ENCODE measurements around the gene RBM20.

RBM20 gene

DNA sequence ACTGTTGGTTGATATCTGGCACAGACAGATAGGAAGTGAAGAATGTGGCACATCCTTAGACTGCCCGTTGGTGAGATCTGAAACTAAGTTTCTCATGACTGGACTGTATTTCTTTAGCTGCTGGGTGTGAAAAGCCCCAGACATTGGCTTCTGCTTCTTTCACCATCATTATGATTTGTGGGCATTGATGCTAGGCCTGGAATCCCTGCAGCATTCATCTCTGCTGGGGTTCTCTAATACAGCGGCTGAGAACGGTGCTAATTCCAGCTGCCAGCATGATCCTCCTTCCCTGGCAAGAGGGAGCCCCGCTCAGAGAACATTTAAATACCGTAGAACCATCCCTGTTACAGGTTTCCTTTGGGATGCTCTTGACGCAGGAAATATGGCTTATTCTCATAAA, 26.2 kb downstream of the RBM20 start:
- Histone ChIP-seq H3K9me3 (ENCODE audit: control extremely low read depth in 1 of 5, control insufficient read depth in 4 of 5, insufficient read depth in 2 of 5, low read depth in 1 of 5, low read length in 4 of 5) (no peaks in the 10 kb centered on the region), H3K36me3 (ENCODE audit: control insufficient read depth in 4 of 4, insufficient read depth in 4 of 4, low read length in 3 of 4) (no peaks in the 10 kb centered on the region), H3K27me3 (replicated peaks in 2 of 5; ENCODE audit: control insufficient read depth in 4 of 5, insufficient read depth in 5 of 5, low read length in 4 of 5) (peaks cover 2 to 20% (median 7%) of the 10 kb centered on the region in 5 experiments), H3K27ac (ENCODE audit: insufficient read depth in 1 of 2, low read depth in 1 of 2, low read length in 2 of 2, poor library complexity in 1 of 2, severe bottlenecking in 2 of 2) (no peak overlapping the region), H3K4me1 (ENCODE audit: control extremely low read depth in 1 of 4, control insufficient read depth in 4 of 4, insufficient read depth in 4 of 4, low read length in 3 of 4) (peaks cover 0 to 10% (median 5%) of the 10 kb centered on the region in 4 experiments), H3K4me3 (ENCODE audit: control insufficient read depth in 1 of 7, extremely low read depth in 1 of 7, insufficient read depth in 4 of 7, low read depth in 2 of 7, low read length in 6 of 7) (no peak overlapping the region)
- WGBS (ENCODE audit: insufficient coverage), result 64% methylated on average over 3 of the region's 6 CpGs
- ChIA-PET CTCF (interaction anchor here (0.6 to 4.8 kb wide), 7 partner anchors 10 to 60 kb away, joined by 3 to 44 read pairs (median 21); no protein-coding TSS in a partner anchor), POLR2A (no interaction called here)
- DNase-seq, result peak in 1 of 3 donors; percentile 22

DNA sequence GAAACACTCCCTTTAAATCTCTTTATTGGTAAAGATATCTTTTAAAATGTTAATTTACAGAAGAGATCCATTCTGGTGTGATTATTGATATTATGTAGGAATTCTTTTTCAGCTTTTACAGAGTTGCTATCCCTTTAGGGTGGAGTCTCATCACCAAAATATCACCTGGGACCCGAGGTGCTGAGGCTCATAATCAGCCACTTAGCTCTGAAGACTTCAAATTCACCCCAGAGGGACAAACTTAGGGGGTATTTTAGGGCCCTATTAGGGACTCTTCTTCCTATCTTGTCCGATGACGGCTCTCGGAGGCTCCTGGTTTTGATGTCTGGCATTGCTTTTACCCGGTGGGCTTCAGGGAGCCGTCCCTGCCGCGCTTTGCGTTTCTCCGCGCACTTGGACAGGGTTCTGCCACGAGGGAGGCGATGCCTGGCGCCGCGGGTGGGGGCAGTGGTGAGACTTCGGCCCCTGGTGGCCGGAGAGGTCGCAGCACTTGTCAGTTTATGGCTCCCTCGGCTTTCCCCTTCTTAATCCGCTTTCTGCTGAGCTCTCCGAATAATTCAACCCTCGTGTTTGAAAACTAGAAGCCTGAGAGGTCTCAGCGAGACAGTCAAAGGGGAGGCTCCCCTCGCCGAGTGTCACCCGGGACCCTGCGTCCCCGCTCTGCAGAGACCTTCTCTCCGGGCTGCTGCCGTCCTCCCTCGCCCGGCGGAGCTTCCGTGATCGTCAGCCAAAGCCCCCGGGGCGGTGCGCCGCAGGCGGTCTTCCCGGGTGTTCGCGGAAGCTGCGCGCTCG, 27.8 kb downstream of the RBM20 start:
- Histone ChIP-seq H3K27ac (ENCODE audit: insufficient read depth in 1 of 2, low read depth in 1 of 2, low read length in 2 of 2, poor library complexity in 1 of 2, severe bottlenecking in 2 of 2) (peak overlapping the region in 1 of 2 experiments; percentile 65), H3K27me3 (replicated peaks in 2 of 5; ENCODE audit: control insufficient read depth in 4 of 5, insufficient read depth in 5 of 5, low read length in 4 of 5) (peaks cover 2 to 17% (median 7%) of the 10 kb centered on the region in 5 experiments), H3K4me1 (ENCODE audit: control extremely low read depth in 1 of 4, control insufficient read depth in 4 of 4, insufficient read depth in 4 of 4, low read length in 3 of 4) (peaks cover 0 to 10% (median 5%) of the 10 kb centered on the region in 4 experiments), H3K9me3 (ENCODE audit: control extremely low read depth in 1 of 5, control insufficient read depth in 4 of 5, insufficient read depth in 2 of 5, low read depth in 1 of 5, low read length in 4 of 5) (no peaks in the 10 kb centered on the region), H3K4me3 (ENCODE audit: control insufficient read depth in 1 of 7, extremely low read depth in 1 of 7, insufficient read depth in 4 of 7, low read depth in 2 of 7, low read length in 6 of 7) (peak overlapping the region; percentile 65 to 90 (median 79)), H3K36me3 (ENCODE audit: control insufficient read depth in 4 of 4, insufficient read depth in 4 of 4, low read length in 3 of 4) (no peaks in the 10 kb centered on the region)
- ChIA-PET CTCF (interaction anchor here (0.7 to 4.8 kb wide), 27 partner anchors 9 to 374 kb away, joined by 3 to 44 read pairs (median 5); no protein-coding TSS in a partner anchor), POLR2A (interaction anchor here (0.5 to 0.8 kb wide), 3 partner anchors 11 to 142 kb away, joined by 3 to 4 read pairs (median 3); no protein-coding TSS in a partner anchor)
- DNase-seq, result peak; percentile 84 to 87 (median 85)
- under 1% methylated on average over 40 of the region's 47 CpGs for WGBS (ENCODE audit: insufficient coverage)

DNA sequence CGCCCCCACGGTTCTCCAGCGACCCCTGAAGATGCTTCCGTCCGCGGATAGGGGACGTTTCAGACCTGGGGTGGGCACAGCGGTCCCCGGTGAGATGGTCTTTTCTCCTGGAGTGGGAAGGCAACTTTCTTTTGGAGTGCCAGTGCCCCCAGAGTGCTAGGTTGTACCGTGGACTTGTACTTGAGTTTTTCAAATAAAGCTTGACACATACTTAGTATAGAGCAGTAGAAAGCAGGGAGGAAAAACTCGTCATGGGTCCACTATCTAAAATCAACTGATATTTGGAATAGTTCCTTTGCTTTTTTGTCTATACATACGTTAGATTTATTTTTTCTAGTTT, 28.4 kb downstream of the RBM20 start:
- H3K27me3 ChIP-seq (replicated peaks in 2 of 5; ENCODE audit: control insufficient read depth in 4 of 5, insufficient read depth in 5 of 5, low read length in 4 of 5), result peaks cover 1 to 16% (median 4%) of the 10 kb centered on the region in 5 experiments
- 0% methylated on average over 5 of the region's 12 CpGs for WGBS (ENCODE audit: insufficient coverage)
- H3K9me3 ChIP-seq (ENCODE audit: control extremely low read depth in 1 of 5, control insufficient read depth in 4 of 5, insufficient read depth in 2 of 5, low read depth in 1 of 5, low read length in 4 of 5), result no peaks in the 10 kb centered on the region
- no peak for DNase-seq
- ChIA-PET CTCF (interaction anchor here (0.7 to 4.8 kb wide), 24 partner anchors 8 to 374 kb away, joined by 3 to 44 read pairs (median 6); no protein-coding TSS in a partner anchor), POLR2A (interaction anchor here (0.5 to 0.8 kb wide), 3 partner anchors 11 to 141 kb away, joined by 3 to 4 read pairs (median 3); no protein-coding TSS in a partner anchor)
- H3K4me1 ChIP-seq (ENCODE audit: control extremely low read depth in 1 of 4, control insufficient read depth in 4 of 4, insufficient read depth in 4 of 4, low read length in 3 of 4), result peaks cover 0 to 10% (median 5%) of the 10 kb centered on the region in 4 experiments
- H3K36me3 ChIP-seq (ENCODE audit: control insufficient read depth in 4 of 4, insufficient read depth in 4 of 4, low read length in 3 of 4), result no peaks in the 10 kb centered on the region
- H3K4me3 ChIP-seq (ENCODE audit: control insufficient read depth in 1 of 7, extremely low read depth in 1 of 7, insufficient read depth in 4 of 7, low read depth in 2 of 7, low read length in 6 of 7), result peak overlapping the region; percentile 65 to 90 (median 79)
- H3K27ac ChIP-seq (ENCODE audit: insufficient read depth in 1 of 2, low read depth in 1 of 2, low read length in 2 of 2, poor library complexity in 1 of 2, severe bottlenecking in 2 of 2), result peak overlapping the region in 1 of 2 experiments; percentile 65

DNA sequence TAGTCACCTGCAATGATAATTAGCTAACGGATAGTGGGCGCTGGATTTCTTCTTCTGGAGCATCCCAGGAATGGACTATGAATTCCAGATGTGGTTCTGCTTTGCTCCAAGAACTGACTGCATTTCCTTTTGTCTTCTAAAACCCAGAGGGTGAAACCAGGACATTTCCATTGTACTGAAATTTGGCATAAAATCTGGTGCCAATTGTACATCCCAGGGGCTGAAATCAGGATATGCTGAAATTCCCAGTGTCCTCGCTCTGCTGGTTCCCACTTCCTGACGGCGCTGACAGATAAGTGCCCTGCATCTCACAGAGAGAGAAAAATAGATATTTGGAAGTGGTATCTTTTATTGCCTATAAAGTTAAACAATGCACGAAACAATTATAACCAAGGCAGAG, 31.9 kb downstream of the RBM20 start:
- CTCF ChIA-PET, result interaction anchor here (1.0 to 1.2 kb wide), 2 partner anchors 65 to 67 kb away, joined by 3 to 4 read pairs; no protein-coding TSS in a partner anchor
- H3K27ac ChIP-seq (ENCODE audit: insufficient read depth in 1 of 2, low read depth in 1 of 2, low read length in 2 of 2, poor library complexity in 1 of 2, severe bottlenecking in 2 of 2), result no peak overlapping the region
- no peak for DNase-seq
- peaks cover 0 to 3% (median 0%) of the 10 kb centered on the region in 5 experiments for H3K27me3 ChIP-seq (replicated peaks in 2 of 5; ENCODE audit: control insufficient read depth in 4 of 5, insufficient read depth in 5 of 5, low read length in 4 of 5)
- no peaks in the 10 kb centered on the region for H3K9me3 ChIP-seq (ENCODE audit: control extremely low read depth in 1 of 5, control insufficient read depth in 4 of 5, insufficient read depth in 2 of 5, low read depth in 1 of 5, low read length in 4 of 5)
- POLR2A ChIA-PET, result no interaction called here
- H3K36me3 ChIP-seq (ENCODE audit: control insufficient read depth in 4 of 4, insufficient read depth in 4 of 4, low read length in 3 of 4), result no peaks in the 10 kb centered on the region
- WGBS (ENCODE audit: insufficient coverage), result 70% methylated on average over 4 of the region's 6 CpGs
- peaks cover 0 to 29% (median 20%) of the 10 kb centered on the region in 4 experiments for H3K4me1 ChIP-seq (ENCODE audit: control extremely low read depth in 1 of 4, control insufficient read depth in 4 of 4, insufficient read depth in 4 of 4, low read length in 3 of 4)
- H3K4me3 ChIP-seq (ENCODE audit: control insufficient read depth in 1 of 7, extremely low read depth in 1 of 7, insufficient read depth in 4 of 7, low read depth in 2 of 7, low read length in 6 of 7), result no peak overlapping the region

DNA sequence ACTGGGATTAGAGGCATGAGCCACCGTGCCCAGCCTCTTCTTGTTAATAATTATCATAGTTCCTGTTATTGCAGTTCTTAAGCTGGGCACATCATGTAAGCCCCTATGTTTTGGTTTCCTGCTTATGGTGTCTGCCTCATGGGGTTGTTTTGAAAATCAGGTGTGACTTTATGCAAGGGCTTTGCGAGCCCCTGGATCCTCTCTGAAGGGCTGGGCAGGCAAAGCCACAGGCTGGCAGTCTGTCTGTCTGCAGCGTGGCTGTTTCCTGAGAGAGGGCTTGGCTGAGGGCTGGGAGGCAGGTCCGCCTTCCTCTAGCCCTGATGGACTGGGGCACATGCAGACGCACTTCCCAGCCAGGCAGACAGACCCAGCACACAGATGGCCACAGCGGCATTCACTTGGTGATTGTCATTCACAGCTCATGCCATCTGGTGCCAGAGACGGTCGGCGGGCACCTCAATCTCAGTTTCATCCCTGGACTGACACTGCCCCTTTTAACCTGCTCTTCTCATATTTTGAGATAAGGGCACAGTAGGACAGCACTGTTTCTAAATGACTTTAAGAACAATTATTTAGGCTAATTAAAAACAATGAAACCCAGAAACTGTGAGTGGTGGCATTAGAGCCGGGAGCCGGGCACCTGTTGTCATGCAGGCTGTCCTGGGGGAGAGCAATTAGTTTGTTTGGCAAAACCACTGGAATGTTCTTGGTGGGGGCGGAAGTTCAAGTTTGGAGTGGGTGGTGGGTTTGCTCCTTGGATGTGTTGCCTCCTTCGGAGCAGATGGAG, 35.5 kb downstream of the RBM20 start:
- ChIA-PET POLR2A (no interaction called here), CTCF (interaction anchor here (0.7 to 3.0 kb wide), 11 partner anchors 8 to 78 kb away, joined by 3 to 29 read pairs (median 4); partner anchors contain the start of gene RBM20)
- WGBS (ENCODE audit: insufficient coverage), result 48% methylated on average over 11 of the region's 13 CpGs

DNA sequence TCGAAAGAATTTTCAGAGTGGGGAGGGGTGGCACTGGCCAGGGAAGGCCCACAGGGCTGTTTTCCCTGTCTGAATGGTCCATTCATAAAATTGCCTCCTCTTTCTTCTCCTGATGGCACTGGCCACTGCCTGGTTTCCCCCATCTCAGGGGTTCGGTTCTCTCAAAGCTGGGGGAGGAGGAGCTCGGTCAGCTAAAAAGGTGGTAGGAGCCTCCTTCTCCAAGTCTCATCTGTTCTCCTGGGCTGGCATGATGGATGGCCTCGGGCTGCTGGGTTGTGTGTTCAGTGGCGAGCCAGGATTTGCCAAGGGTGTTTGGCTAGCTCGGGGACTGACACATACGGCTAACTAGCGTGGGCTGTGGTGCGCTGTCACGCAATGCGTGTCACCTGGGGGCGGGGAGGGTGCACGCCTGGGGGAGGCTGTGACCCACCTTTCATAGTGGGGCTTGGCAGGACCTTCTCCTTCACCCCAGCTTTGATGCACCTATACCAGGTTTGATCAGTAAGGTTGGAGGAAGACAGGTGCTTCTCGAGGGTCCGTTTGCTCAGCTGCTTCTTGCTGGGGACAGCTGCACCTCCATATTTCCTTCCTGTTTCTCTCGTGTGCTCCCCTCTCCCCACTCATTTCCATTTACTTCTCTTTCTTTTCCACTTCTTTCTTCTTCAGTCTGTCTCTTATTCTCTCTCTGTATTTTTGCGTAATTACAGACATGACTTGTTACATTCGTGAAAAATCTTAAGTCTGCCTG, 36.3 kb downstream of the RBM20 start:
- no peak overlapping the region for H3K27ac ChIP-seq (ENCODE audit: insufficient read depth in 1 of 2, low read depth in 1 of 2, low read length in 2 of 2, poor library complexity in 1 of 2, severe bottlenecking in 2 of 2)
- no peaks in the 10 kb centered on the region for H3K27me3 ChIP-seq (replicated peaks in 2 of 5; ENCODE audit: control insufficient read depth in 4 of 5, insufficient read depth in 5 of 5, low read length in 4 of 5)
- 75% methylated on average over 17 of the region's 18 CpGs for WGBS (ENCODE audit: insufficient coverage)
- H3K4me1 ChIP-seq (ENCODE audit: control extremely low read depth in 1 of 4, control insufficient read depth in 4 of 4, insufficient read depth in 4 of 4, low read length in 3 of 4), result peaks cover 0 to 21% (median 15%) of the 10 kb centered on the region in 4 experiments
- ChIA-PET CTCF (interaction anchor here (0.8 to 3.0 kb wide), 15 partner anchors 8 to 79 kb away, joined by 3 to 29 read pairs (median 4); no protein-coding TSS in a partner anchor), POLR2A (interaction anchor here (0.6 kb wide), 1 partner anchor 67 kb away, joined by 4 read pairs; no protein-coding TSS in a partner anchor)
- H3K9me3 ChIP-seq (ENCODE audit: control extremely low read depth in 1 of 5, control insufficient read depth in 4 of 5, insufficient read depth in 2 of 5, low read depth in 1 of 5, low read length in 4 of 5), result no peaks in the 10 kb centered on the region
- H3K4me3 ChIP-seq (ENCODE audit: control insufficient read depth in 1 of 7, extremely low read depth in 1 of 7, insufficient read depth in 4 of 7, low read depth in 2 of 7, low read length in 6 of 7), result no peak overlapping the region
- no peaks in the 10 kb centered on the region for H3K36me3 ChIP-seq (ENCODE audit: control insufficient read depth in 4 of 4, insufficient read depth in 4 of 4, low read length in 3 of 4)
- DNase-seq, result no peak

More for the DNA sequence above, 35.5 kb downstream of the RBM20 start:
- Histone ChIP-seq H3K27me3 (replicated peaks in 2 of 5; ENCODE audit: control insufficient read depth in 4 of 5, insufficient read depth in 5 of 5, low read length in 4 of 5) (no peaks in the 10 kb centered on the region), H3K4me1 (ENCODE audit: control extremely low read depth in 1 of 4, control insufficient read depth in 4 of 4, insufficient read depth in 4 of 4, low read length in 3 of 4) (peaks cover 0 to 21% (median 15%) of the 10 kb centered on the region in 4 experiments), H3K9me3 (ENCODE audit: control extremely low read depth in 1 of 5, control insufficient read depth in 4 of 5, insufficient read depth in 2 of 5, low read depth in 1 of 5, low read length in 4 of 5) (no peaks in the 10 kb centered on the region), H3K27ac (ENCODE audit: insufficient read depth in 1 of 2, low read depth in 1 of 2, low read length in 2 of 2, poor library complexity in 1 of 2, severe bottlenecking in 2 of 2) (no peak overlapping the region), H3K36me3 (ENCODE audit: control insufficient read depth in 4 of 4, insufficient read depth in 4 of 4, low read length in 3 of 4) (no peaks in the 10 kb centered on the region), H3K4me3 (ENCODE audit: control insufficient read depth in 1 of 7, extremely low read depth in 1 of 7, insufficient read depth in 4 of 7, low read depth in 2 of 7, low read length in 6 of 7) (no peak overlapping the region)
- peak in 2 of 3 donors; percentile 62 to 77 for DNase-seq
